HG03280 (cell line): Measurements from ENCODE around the gene DDI1.
A peak's percentile ranks its signal among the peaks of the same experiment; 100 is the strongest.
"Not testable (repeated sequence)": the region's sequence is repeated elsewhere in the genome, so short reads cannot be mapped to it uniquely, and the experiment has no call there.

ENCODE experiments used
- ATAC-seq: cut with Tn5 transposase; IDR thresholded peaks from one replicate; pipeline ENCODE4 v1.9.1; 2021; ENCODE audit warnings: mild to moderate bottlenecking, moderate library complexity; ENCODE audit not compliant: unreplicated experiment

The DDI1 gene

DNA sequence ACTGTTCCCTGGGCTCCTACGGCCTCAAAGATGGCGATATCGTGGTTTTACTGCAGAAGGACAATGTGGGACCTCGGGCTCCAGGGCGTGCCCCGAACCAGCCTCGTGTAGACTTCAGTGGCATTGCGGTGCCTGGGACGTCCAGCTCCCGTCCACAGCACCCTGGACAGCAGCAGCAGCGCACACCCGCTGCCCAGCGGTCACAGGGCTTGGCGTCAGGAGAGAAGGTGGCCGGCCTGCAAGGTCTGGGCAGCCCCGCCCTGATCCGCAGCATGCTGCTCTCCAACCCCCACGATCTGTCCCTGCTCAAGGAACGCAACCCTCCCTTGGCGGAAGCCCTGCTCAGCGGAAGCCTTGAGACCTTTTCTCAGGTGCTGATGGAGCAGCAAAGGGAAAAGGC lies 555 bp downstream of the DDI1 start:
- ATAC-seq = no peak

DNA sequence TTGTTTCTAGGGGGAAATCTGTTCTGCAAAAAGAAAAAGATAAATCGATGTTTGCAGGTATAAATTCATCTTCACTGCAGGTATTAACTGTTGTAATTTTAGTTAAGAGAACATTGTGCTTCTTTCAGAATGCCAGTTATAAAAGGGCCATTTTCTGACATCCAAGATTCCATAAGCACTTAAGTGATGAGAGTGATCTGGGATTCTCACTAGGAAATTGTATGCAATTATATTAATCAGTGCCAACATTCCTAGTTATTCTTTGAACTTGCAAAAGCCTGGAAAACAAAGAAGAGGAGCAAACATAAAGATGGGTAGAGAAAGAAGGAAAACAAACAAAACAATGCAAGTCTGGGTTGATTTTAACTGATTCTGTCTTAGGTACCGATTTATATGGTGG lies 5.4 kb downstream of the DDI1 start:
- ATAC-seq = no peak

DNA sequence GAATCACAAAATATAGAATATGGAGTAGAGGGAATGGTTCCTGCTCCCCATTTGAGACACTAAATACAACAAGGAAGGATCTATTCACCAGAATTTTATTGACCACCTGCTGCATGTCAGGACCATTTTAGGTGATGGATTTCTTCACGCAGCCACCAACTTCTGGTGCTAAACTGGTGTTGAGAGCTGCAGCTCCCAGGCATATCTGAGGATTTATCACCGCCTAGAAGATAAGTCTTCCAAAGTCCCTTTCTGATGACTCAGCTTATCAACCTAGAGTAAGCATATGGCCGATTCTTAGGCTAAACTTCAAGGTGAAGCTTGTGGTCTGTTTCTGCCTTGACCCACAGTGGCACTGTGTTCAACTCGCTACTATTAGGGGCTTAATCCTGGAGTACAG lies 6.7 kb downstream of the DDI1 start:
- ATAC-seq = no peak

DNA sequence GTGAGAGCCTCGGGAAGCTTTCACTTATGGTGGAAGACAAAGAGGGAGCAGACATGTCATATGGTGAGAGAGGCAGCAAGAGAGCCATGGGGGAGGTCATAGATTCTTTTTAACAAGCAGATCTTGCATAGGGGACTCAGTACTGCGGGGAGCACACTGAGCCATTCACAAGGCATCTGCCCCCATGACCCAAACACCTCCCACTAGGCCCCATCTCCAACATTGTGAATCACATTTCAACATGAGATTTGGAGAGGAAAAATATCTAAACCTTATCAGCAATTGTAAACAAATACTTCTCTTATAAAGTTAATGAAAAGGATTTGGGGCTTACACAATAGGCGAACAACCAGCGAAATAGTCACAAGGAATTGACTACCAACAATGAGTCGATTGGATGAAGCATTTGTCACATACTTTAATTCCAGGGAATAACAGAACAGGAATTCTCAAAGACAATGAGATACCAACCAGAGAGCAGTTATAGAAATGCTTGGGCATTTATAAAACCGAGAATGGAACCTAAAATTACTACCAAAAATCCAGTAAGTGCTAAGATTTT lies 7.3 kb downstream of the DDI1 start:
- no peak for ATAC-seq

DNA sequence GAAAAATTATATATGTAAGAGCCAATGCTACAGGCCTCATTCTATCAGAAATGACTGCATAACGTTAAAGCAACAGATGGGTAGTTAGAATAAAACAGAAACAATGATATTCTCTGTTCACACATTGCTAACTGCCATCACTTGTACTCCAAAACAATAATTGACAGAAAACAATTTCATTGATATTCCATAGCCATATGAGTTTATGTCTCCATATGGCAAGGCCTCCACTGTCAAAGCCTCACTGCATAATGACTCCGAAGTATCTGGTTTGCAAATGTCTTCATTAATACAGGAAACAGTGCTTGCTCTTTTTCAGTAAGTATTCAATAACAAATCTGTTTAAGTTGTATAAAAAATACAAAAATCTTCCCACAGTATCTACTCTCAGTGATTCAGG lies 9.9 kb downstream of the DDI1 start:
- ATAC-seq = no peak

DNA sequence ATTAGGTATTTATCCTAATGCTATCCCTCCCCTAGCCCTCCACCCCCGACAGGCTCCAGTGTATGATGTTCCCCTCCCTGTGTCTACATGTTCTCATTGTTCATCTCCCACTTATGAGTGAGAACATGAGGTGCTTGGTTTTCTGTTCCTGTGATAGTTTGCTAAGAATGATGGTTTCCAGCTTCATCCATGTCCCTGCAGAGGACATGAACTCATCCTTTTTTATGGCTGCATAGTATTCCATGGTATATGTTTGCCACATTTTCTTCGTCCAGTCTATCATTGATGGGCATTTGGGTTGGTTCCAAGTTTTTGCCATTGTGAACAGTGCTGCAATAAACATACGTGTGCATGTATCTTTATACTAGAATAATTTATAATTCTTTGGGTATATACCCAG lies 10.4 kb downstream of the DDI1 start:
- ATAC-seq = not testable (repeated sequence)

DNA sequence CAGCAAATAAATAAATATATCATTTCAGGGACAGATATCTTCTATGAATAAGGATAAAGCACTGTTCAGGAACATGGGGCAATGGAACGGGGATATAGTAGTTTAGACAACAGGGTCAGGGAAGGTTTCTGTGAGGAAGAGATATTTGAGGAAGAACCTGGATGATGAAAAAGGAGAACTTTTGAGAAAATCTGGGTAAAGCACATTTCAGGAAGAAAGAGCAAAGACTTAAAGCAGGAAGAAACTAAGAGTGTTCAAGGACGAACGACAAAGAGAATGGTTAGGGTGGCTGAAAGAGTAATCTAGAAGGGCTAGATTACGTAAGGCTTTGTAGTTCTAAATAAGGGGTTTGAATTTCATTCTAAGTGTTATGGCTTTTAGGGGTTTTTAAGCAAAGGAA lies 12.7 kb downstream of the DDI1 start:
- ATAC-seq = no peak

DNA sequence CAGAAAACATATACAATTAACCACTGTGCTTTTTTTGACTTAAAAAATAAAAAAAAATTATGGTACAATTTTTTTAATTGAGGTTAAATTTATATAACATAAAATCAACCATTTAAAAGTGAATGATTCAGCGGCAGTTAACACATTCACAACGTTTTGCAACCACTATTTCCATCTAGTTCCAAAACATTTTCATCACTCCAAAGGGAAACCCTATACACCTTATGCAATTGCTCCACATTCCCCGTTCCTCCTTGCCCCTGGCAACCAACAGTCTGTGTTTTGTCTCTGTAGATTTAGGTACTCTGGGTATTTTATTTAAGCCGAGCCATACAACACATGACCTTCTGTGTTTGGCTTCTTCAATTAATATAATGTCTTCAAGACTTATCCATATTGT lies 15.3 kb downstream of the DDI1 start:
- no peak for ATAC-seq

DNA sequence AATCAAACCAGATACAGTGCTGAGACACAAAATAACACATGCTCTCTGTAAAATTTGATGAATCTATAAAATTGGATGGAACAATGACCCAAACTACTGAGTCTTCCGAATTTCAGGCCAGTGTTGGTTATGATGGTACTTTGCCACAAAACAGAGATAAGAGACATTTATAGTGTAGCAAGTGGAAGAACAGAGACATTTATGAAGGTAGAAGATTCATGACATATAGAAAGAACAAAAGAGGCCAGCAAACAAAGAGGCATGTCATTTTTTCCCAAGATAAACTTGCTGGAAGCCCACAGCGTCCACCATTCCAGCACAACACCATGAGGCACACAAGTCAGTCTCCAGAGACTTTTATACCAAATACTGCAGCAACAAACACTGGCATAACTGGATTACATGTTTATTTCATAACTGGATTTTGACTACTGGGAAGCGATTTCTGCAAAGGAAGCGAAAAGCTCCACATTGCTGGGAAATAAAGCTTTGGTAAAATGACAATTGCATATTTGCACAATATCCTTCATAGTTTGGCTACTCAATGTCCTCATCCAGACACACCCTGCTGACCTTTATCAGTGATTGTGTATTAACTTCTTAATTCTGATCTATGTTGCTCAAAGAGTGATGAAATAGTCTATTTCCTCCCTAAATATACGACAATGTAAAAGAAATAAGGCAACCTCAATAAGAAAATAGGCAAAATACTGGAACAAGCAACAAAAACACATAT lies 17.5 kb downstream of the DDI1 start:
- no peak for ATAC-seq

DNA sequence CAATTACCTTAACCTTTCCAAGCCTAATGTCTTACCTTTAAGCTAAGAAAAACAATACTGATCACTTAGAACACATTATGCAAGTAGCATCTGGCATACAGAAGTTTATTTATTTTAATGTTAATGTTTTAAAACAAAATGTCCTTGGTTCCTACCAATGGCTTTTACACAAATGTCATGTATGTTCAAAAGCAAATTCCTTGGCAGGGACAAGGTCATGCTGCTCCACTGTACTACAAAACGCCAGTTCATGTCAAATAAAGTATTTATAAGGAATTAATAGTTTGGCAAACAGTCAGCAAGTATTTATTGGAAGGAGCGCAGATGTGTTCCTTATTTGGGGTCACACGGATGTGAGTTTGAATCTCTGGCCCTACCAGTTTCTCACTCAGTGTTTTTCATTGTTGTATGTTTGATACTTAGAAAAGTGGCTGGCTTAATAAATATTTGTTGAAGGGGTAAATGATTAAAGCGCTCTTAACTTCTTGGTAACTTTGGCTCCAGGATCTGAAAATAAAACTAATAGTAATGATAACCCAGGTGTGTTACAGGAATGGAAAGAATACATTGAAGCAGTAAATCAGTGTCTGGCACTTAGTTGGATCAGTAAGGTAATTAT lies 18.6 kb downstream of the DDI1 start:
- no peak for ATAC-seq

DNA sequence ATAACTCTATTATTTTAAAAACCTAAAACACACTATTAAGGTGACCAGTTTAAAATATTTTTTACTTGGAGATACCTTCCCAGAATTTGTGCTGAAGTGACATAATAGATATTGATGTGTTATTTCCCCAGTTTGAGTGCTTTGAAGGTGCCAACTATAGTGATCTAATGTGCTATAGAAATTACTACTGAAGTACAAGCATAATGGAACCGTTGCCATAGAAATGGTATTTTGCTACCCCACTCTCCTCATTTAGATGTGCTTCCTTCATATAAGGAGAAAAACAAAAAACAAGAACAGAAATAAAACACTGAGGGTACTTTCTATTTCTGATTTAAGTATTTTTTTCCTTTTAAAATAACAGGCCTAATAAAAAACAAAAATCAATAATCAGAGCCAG lies 19.2 kb downstream of the DDI1 start:
- ATAC-seq = no peak

DNA sequence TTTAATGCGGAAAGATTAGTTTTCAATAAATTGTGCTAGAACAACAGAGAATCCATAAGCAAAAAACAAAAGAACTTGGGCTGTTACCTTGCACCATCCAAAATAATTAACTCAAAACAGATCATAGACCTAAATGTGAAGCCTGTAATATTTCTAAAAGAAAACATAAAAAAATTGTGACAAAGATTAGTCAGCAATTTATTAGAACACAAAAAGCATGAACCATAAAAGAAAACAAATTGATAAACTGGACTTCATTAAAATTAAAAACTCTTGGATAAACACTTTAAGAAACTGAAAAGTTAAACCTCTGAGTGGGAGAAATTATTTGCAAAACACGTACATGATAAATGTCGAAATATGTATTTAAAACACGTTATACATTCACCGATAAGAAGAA lies 21.5 kb downstream of the DDI1 start:
- no peak for ATAC-seq

DNA sequence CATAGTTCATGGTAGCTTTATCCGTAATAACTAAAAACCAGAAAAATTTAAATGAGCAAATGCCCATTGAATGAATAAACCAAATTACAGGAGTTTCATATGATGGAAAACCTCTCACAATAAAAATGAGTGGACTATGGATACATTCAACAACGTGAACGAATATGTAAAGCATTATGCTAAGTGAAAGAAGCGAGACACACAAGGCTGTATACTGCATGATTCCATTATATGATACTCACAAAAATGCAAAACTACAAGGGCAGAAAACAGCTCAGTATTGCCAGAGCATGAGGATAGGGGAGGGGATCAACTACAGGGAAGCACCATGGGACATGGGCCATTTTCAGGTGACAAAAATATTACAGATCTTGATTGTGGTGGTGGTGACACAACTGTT lies 22.2 kb downstream of the DDI1 start:
- ATAC-seq = no peak

DNA sequence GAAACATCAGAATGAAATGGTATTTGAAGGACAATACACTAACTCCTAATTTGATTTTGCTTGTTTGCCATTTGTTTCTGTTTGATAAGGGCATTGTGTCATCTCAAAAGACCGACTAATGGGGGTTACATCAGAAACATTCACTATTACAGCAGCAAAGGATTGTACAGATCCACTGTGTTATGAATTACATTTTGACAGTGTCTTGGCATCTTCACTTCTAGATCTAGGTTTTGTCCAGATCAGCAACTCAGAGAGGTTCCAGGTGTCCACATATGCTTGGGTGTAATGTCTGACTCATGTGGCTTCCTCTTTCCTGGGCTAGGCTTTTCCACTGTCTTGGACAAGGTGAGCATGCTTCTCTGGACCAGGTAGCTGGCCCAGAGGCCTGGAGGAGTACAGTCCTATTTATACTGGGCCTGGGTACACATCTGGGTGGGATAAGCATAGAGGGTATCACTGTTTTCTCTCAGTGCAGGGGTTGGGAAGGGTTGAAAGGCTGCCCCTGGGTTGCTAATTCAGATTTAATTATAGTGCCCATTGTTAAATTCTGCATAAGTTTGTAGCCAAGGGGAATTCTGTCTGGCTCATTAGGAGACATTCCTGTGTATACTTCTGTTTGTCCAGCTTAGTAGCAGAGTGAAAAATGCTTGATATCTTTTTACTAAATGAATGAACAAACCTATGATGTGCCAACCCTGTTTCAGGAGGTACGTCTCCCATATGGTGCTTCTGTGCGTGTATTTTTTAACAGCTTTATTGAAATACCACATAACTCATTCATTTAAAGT lies 23.8 kb downstream of the DDI1 start:
- ATAC-seq = no peak

DNA sequence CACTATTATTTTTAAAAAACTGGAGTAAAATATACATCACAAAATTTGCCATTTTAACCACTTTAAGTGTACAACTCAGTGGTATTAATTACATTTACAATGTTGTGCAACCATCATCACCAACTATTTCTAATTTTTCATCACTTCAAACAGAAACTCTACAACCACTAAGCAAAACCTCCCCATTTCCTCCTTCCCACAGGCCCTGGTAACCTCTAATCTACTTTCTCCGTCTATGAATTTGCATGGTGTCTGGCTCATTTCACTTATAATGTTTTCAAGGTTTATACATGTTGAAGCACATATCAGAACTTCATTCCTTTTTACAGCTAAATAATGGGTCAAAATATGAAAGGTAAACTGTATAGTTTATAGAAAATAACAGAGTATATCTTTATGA lies 24.4 kb downstream of the DDI1 start:
- no peak for ATAC-seq

DNA sequence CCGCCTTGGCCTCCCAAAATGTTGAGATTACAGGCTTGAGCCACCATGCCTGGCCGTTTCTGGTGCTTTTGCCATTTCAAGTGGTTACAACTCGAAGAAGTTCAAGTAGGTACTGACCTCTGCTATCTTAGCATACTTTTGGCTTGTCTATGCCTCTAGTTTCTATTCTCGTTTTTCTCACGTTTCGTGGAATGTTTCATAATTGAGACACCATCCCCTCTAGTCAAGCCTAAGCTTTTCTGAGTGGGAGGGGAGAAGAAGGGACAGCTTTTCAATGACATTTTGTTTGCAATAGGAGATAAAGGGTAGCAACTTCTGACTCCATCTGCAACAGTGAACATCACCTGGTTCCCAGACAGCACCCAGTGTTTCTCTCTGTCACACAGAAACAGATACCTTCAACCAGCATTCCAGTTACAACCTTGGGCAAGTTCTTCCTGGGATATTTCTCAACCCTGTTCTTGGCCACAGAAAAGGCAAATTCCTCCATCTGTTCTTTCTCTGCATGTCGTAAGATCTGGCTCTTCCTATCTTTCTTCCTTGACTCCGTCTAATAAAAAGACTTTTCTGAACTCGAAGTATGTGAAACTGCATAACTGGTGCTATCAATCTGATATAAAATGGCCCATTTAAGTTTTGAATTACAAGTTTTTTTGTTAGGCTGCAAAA lies 25.5 kb downstream of the DDI1 start:
- ATAC-seq = no peak

DNA sequence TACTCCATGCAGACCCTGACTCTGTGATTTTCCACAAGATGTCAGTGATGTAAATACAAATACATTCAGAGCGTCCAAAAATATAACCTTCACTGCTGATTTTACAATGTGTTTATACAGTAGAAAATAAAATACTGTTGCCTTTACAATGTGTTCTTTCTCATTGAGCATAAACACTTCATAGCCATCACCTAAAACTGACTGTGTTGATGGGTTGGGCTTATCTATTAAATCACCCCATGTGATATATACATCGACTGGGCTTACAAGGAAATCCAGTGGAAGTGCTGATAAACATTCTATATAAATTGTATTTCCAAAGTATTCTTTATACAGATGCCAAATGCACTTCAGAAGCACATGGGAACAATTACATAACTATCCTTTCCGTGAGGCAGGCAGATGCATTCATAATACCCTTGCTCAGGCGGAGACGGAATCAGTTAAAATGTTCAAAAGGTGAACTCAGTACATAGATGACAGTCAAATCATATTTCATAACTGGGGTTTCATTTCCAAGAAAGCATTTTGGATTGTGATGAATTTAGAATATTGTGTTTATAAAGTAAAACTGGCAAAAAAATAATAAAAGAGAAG lies 27.7 kb downstream of the DDI1 start:
- no peak for ATAC-seq

DNA sequence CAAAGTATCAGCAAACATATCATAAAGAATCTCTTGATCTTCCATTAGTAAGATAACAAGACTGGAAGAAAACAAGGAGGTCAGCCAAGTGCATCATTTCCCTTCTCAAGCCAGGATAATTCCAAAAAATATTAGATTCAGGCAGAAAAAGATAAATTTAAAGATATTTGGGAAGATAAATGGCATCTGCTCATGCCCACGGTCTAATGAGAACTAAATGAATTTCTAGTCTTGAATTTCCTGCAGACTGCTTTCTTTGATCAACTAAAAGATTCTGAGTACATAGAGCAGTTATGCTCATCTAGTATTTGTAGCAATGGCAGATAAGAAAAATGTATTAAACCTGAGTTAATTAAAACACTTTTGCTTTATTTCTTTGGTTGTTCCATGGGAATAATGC lies 31.1 kb downstream of the DDI1 start:
- ATAC-seq = no peak

DNA sequence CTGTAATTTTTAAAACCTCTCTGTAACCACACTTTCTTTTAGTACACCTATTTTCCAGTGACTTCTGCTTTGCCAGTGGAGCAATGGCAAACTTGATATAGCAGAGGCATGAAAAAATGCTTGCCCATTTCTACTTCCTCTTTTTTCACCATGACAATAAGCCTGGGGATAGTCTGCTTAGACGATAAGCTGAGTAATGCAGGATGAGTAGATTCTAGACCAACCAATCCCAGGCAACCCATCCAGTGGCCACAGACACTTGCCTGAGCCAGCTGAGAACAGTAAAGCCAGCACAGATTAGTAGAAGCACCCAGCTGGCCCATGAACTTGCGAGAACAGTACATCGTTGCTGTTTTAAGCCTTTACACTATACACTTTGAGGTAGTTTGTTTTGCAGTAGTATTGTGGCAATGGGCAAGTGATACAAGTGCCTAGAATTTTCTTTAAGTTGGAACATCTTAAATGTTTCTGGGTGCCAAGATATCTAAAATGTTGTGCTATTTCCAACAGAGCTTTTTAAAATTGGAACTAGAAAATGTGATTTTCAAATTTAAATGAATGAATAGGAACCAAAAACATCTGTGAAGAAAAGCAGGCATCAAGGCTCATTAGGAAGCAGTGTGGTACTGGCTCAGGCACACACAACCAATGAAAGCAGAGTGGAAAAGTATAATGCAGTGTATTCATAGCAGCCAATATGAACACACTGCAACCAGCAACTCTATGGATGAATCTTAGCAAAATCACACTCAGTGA lies 37.7 kb downstream of the DDI1 start:
- ATAC-seq = peak; percentile 75

DNA sequence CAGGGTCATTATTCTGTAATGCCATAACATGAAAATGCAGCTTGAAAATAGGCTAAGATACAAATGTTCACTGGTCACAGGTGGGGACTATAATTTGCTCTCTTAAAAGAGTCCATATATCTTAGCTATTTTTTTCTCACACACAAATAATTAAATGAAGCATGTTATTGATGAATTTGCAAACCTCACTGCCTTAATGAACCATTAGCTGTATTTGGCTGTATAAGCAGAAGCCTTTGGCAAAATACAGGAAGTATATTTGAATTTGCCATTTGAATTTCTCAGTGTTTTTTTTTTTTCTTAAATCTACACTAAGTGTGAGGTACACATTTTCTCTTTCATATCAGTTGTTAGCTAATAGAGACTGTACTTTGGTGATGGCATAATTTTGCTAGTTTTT lies 38.7 kb downstream of the DDI1 start:
- ATAC-seq = no peak
